ENCODE results near the gene CNST. TPM values are rescaled to one million over a fixed set of nuclear protein-coding genes. Genes with fewer than 3 reads are reported as not detected.

The CNST gene
- total and polyA plus RNA-seq, 2 of the 13 experiments (the other 11 are each of a cell fraction or from before 2014, with no cell fraction given): 6.3 to 12.4 TPM

DNA sequence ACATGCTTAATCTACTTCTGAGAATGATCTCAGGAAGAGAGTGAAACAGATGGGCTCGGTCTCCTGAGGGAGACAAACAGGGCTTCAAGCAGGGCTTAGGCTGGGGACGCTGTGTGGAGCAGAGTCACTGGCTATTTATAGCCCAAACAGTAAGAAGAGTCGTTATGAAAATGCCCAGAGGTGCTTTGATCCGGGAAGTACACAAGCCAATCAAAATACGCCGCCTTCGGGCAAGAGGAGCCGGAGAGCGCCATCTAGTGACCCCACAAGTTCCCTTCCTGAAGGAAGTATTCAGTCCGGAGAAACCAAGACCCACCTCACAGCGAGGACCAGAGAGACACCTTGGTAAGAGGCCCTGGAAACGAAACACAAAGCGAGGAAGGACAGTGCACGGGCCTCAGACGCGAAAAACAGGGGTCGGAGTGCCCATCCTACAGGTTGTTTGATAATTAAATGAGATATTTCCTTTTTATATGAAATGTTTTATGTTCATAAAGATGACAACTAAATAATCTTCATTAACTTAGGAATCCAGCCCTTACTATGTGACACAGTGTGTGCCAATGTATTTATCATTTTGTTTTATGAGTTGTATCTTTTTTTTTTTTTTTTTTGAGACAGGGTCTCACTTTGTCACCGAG lies 133.0 kb downstream of the CNST start (continued):
- TF ChIP-seq IRX3 (CRISPR knock-in tag; IDR thresholded peaks at IDR 0.05; ENCODE audit: borderline replicate concordance, low read depth) (no peak), TEAD2 (CRISPR knock-in tag; IDR thresholded peaks at IDR 0.05) (no peak), ZNF331 (CRISPR knock-in tag; IDR thresholded peaks at IDR 0.05) (no peak), ZNF382 (CRISPR knock-in tag; IDR thresholded peaks at IDR 0.05; ENCODE audit: borderline replicate concordance) (no peak), ZFP36 (IDR thresholded peaks at IDR 0.05; ENCODE audit: borderline replicate concordance, low read depth, low read length, partially characterized antibody) (no peak), ADNP (CRISPR knock-in tag; IDR thresholded peaks at IDR 0.05) (no peak), TARDBP (CRISPR knock-in tag; IDR thresholded peaks at IDR 0.05) (0 out of 2 replicates have a peak, but pooled peaks have one; percentile 30), SMARCE1 (IDR thresholded peaks at IDR 0.05; ENCODE audit: borderline replicate concordance) (no peak), KDM2A (CRISPR knock-in tag; IDR thresholded peaks at IDR 0.05; ENCODE audit: borderline replicate concordance, low read depth) (no peak; the same call in 1 of the 2 replicates), ZKSCAN1 (IDR thresholded peaks at IDR 0.05; ENCODE audit: low read length) (no peak), GABPA (IDR thresholded peaks at IDR 0.05; ENCODE audit: low read depth, low read length) (no peak), GABPA (CRISPR knock-in tag; IDR thresholded peaks at IDR 0.05; ENCODE audit: low read depth) (no peak), RBM39 (IDR thresholded peaks at IDR 0.05; ENCODE audit: low read depth, low read length, poor library complexity, severe bottlenecking) (no peak), ZNF549 (CRISPR knock-in tag; IDR thresholded peaks at IDR 0.05) (no peak), ZKSCAN8 (CRISPR knock-in tag; IDR thresholded peaks at IDR 0.05; ENCODE audit: borderline replicate concordance) (0 out of 2 replicates have a peak, but pooled peaks have one; percentile 34), HMG20A (CRISPR knock-in tag; IDR thresholded peaks at IDR 0.05; ENCODE audit: borderline replicate concordance) (peak; percentile 16; the same call in 1 of the 2 replicates), ZNF282 (IDR thresholded peaks at IDR 0.05; ENCODE audit: partially characterized antibody) (no peak), ATF7-NPFF (CRISPR knock-in tag; IDR thresholded peaks at IDR 0.05; ENCODE audit: low read depth) (no peak), ZNF101 (CRISPR knock-in tag; IDR thresholded peaks at IDR 0.05; ENCODE audit: borderline replicate concordance, low read depth) (no peak), BCL6 (CRISPR knock-in tag; IDR thresholded peaks at IDR 0.05) (no peak), IKZF4 (CRISPR knock-in tag; IDR thresholded peaks at IDR 0.05; ENCODE audit: borderline replicate concordance, low read depth, not compliant biosample characterization) (no peak), ZNF124 (CRISPR knock-in tag; IDR thresholded peaks at IDR 0.05) (peak; percentile 67; the same call in 1 of the 2 replicates)
- TF ChIP-seq, protein P1, sequence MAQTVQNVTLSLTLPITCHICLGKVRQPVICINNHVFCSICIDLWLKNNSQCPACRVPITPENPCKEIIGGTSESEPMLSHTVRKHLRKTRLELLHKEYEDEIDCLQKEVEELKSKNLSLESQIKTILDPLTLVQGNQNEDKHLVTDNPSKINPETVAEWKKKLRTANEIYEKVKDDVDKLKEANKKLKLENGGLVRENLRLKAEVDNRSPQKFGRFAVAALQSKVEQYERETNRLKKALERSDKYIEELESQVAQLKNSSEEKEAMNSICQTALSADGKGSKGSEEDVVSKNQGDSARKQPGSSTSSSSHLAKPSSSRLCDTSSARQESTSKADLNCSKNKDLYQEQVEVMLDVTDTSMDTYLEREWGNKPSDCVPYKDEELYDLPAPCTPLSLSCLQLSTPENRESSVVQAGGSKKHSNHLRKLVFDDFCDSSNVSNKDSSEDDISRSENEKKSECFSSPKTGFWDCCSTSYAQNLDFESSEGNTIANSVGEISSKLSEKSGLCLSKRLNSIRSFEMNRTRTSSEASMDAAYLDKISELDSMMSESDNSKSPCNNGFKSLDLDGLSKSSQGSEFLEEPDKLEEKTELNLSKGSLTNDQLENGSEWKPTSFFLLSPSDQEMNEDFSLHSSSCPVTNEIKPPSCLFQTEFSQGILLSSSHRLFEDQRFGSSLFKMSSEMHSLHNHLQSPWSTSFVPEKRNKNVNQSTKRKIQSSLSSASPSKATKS (CRISPR knock-in tag; IDR thresholded peaks at IDR 0.05): no peak
- TF ChIP-seq, protein P2, sequence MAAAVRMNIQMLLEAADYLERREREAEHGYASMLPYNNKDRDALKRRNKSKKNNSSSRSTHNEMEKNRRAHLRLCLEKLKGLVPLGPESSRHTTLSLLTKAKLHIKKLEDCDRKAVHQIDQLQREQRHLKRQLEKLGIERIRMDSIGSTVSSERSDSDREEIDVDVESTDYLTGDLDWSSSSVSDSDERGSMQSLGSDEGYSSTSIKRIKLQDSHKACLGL (CRISPR knock-in tag; IDR thresholded peaks at IDR 0.05): no peak
- TF ChIP-seq, protein P3, sequence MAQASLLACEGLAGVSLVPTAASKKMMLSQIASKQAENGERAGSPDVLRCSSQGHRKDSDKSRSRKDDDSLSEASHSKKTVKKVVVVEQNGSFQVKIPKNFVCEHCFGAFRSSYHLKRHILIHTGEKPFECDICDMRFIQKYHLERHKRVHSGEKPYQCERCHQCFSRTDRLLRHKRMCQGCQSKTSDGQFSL (CRISPR knock-in tag; IDR thresholded peaks at IDR 0.05): no peak
- TF ChIP-seq, protein P4, sequence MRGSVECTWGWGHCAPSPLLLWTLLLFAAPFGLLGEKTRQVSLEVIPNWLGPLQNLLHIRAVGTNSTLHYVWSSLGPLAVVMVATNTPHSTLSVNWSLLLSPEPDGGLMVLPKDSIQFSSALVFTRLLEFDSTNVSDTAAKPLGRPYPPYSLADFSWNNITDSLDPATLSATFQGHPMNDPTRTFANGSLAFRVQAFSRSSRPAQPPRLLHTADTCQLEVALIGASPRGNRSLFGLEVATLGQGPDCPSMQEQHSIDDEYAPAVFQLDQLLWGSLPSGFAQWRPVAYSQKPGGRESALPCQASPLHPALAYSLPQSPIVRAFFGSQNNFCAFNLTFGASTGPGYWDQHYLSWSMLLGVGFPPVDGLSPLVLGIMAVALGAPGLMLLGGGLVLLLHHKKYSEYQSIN (CRISPR knock-in tag; IDR thresholded peaks at IDR 0.05; ENCODE audit: borderline replicate concordance): no peak
- TF ChIP-seq, protein P5, sequence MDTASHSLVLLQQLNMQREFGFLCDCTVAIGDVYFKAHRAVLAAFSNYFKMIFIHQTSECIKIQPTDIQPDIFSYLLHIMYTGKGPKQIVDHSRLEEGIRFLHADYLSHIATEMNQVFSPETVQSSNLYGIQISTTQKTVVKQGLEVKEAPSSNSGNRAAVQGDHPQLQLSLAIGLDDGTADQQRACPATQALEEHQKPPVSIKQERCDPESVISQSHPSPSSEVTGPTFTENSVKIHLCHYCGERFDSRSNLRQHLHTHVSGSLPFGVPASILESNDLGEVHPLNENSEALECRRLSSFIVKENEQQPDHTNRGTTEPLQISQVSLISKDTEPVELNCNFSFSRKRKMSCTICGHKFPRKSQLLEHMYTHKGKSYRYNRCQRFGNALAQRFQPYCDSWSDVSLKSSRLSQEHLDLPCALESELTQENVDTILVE (CRISPR knock-in tag; IDR thresholded peaks at IDR 0.05): 0 out of 2 replicates have a peak, but pooled peaks have one; percentile 18

All from HepG2 (cell line).